Ramos (cell line): ENCODE results near the gene ABHD18.
"Not testable (repeated sequence)": the region's sequence is repeated elsewhere in the genome, so short reads cannot be mapped to it uniquely, and the experiment has no call there.

Experiments
- in situ Hi-C: fragments of 300-500 bp; cut with MboI; formaldehyde crosslinking; loops from one replicate; pipeline ENCODE4 v1.14.3; 2022; ENCODE audit warnings: low sequenced_read_pairs; ENCODE audit not compliant: unreplicated experiment

Gene ABHD18

DNA sequence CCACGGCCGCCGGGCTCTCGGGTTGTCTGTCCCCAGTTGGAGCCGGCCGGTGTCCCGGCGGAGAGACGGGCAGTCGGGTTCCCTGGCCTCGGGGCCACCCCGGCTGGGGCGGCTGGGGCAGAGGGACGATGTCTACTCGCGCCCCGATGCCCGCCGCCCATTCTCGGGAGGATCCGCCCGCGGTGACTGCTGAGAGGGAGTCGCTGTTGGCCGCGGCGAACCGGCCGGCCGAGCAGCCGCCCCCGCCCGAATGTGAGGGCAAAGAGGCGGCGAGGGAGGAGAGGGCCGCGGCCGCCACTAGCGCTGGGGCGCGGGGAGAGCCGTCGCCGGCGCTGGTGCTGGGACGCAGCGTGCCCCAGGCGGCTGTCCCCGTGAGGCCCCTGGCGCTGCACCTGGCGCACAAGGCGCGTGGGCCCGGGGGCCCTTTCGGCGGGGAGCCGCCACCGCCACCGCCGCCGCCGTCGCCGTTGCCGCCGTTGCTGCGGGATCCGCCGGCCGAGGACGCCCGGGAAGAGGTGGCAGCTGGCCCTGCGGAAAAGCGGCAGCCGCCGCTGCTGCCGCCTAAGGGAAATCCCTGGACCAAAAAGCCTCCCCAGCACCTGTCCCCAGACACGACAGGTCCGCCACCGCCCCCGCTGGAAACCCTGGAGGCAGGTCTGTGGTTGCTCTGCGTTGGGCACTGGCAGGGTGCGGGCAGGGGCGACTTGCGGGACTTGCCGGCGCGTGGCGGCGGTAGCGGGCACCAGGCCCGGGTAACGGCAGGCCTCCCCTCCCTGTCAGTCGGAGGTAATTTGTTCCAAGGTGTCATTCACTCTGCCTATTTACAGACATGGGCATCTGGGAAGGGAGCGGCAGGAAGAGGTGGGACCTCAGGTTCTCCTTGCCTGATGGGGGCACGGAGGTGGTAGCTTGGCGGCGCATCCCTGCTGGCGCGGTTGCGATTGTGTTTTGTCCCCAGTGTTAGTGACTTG lies 96.6 kb downstream of the ABHD18 start:
- in situ Hi-C loops = no loop called here

DNA sequence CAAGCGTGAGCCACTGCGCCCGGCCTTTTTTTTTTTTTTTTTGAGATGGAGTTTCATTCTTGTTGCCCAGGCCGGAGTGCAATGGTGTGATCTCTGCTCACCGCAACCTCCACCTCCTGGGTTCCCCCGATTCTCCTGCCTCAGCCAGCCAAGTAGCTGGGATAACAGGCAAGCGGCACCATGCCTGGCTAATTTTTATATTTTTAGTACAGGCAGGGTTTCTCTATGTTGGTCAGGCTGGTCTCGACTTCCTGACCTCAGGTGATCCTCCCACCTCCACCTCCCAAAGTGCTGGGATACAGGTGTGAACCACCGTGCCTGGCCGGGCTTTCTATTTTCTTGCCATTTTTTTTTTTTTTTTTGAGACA lies 101.2 kb downstream of the ABHD18 start:
- in situ Hi-C loops = not testable (repeated sequence)

DNA sequence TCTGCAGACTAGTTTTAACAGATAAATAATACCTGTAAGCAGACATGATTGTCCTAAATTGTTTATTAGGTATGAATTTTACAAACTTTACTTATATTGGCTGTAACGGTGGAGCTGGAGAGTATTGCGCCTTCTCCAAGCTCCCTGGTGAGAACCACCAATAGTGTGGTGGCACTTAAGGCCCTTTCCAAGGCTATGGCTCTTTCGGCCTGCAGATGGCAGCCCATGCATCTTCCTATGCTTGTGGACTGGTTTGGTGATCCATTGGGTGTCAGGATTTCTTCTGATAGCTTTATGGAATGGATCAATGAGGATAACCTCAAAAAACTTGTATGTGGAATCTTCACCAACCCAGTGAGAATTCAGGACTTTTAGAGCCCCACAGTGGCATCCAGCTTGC lies 103.7 kb downstream of the ABHD18 start:
- in situ Hi-C loops = no loop called here

DNA sequence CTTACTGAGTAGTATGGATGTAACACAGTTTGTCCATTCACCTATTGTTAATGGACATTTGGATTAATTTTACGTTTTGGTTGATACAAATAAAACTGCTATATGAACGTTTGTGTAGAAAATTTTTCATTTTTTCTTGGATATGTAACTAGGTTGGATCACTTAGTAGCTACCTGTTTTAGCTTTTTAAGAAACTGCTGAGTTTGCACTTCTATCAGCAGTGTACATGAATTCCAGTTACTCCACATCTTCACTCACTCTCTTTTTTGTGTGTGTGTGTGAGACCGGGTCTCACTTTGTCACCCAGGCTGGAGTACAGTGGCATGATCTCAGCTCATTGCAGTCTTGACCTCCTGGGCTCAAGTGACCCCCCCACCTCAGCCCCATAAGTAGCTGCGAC lies 111.3 kb downstream of the ABHD18 start:
- in situ Hi-C loops = no loop called here
